Subcutaneous adipose tissue (tissue), 4 donors: ENCODE measurements around the gene FBLN5. TPM values are rescaled to one million over a fixed set of nuclear protein-coding genes. Genes with fewer than 3 reads are reported as not detected.

Experiments used
- CTCF ChIP-seq: fragments of 450-650 bp; IDR thresholded peaks from one replicate; pipeline ENCODE4 v1.5.1; 2016; ENCODE audit warnings: low read depth, mild to moderate bottlenecking, control low read depth, antibody characterized with exemption, moderate library complexity
- total RNA-seq, 4 donors: library from RNA; depleted of rRNA; stranded (reverse); fragments of >200 nt; gene quantifications; one replicate each; pipeline ENCODE4 v1.1.0, GENCODE V29; 2016

Gene FBLN5
- total RNA-seq, 4 donors from 2014 or later, result 108 to 158 (median 142) TPM

GRCh38 chr14:91843437-91843836 is 104.1 kb downstream of the FBLN5 start:
- no peak for TF ChIP-seq CTCF

- TF ChIP-seq CTCF, result no peak
Observed at GRCh38 chr14:91841065-91841464, 106.4 kb downstream of the FBLN5 start.

- TF ChIP-seq CTCF, result no peak
Observed at GRCh38 chr14:91839749-91840148, 107.7 kb downstream of the FBLN5 start.

GRCh38 chr14:91837076-91837475 is 110.4 kb downstream of the FBLN5 start:
- no peak for TF ChIP-seq CTCF

- no peak for TF ChIP-seq CTCF
Observed at GRCh38 chr14:91835920-91836843, 111.3 kb downstream of the FBLN5 start.

- no peak for TF ChIP-seq CTCF
Observed at GRCh38 chr14:91835197-91835919, 112.1 kb downstream of the FBLN5 start.

GRCh38 chr14:91834571-91834970 is 112.9 kb downstream of the FBLN5 start:
- TF ChIP-seq CTCF, result no peak
